ENCODE data around the gene CATSPER4.

Gene CATSPER4

DNA sequence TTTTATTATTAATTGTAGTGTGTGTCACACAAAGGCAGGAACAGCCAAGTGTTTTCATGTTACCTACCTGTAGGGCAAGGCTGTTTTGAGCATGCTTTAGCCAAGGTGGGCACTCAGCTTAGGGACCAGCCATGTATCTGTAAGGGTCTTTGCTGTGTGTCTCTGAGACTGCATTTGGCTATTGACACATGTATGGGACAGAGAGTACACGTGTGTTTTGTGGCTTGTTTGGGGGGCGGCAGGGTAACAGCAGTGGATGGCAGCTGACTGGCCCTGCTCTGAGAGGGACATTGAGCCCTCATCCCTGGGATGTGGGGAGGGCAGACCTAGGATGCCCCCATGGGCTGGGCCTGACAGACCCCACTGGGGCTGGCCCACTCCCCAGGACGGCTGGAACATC is 6.9 kb downstream of the CATSPER4 start:
- Mint-ChIP-seq H3K27ac (no peak overlapping the region), H3K4me3 (no peak overlapping the region), H3K36me3 (no peaks in the 10 kb centered on the region), H3K9me3 (no peaks in the 10 kb centered on the region), H3K27me3 (peaks cover 10% of the 10 kb centered on the region), H3K4me1 (peaks cover 2% of the 10 kb centered on the region)
- ATAC-seq (ENCODE audit: low read depth) (no peak), DNase-seq (ENCODE audit: low spot score in 2 of 2) (no peak)

GRCh38 chr1:26197813-26198212 is 7.4 kb downstream of the CATSPER4 start:
- Mint-ChIP-seq H3K9me3 (no peaks in the 10 kb centered on the region), H3K27ac (no peak overlapping the region), H3K36me3 (no peaks in the 10 kb centered on the region), H3K27me3 (peaks cover 10% of the 10 kb centered on the region), H3K4me1 (peaks cover 2% of the 10 kb centered on the region), H3K4me3 (no peak overlapping the region)
- DNase-seq (ENCODE audit: low spot score in 2 of 2) (no peak), ATAC-seq (ENCODE audit: low read depth) (no peak)

DNA sequence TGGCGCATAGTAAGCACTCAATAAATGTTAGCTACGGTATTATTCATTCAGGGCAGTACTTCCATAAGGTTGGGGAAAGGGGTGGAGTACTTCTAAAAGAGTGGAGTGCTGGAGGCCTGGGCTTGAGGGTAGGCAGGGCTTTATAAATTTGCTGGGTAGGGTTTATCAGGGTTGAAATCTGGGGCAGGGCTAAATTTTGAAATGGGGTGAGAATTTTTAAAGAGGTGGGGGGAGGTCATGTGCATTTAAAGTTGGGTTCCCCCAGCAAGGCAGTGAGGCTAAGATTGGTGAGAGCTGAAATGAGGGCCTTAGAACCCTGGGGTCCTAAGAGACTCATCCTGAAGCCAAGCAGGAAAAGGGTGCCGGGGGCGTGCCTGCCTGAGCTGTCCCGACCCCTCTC is 10.0 kb downstream of the CATSPER4 start:
- H3K27ac Mint-ChIP-seq = no peak overlapping the region
- ATAC-seq (ENCODE audit: low read depth) (no peak), DNase-seq (ENCODE audit: low spot score in 2 of 2) (no peak)
- no peak overlapping the region for H3K4me3 Mint-ChIP-seq
- peaks cover 9% of the 10 kb centered on the region for H3K27me3 Mint-ChIP-seq
- H3K9me3 Mint-ChIP-seq = no peaks in the 10 kb centered on the region
- no peaks in the 10 kb centered on the region for H3K36me3 Mint-ChIP-seq
- H3K4me1 Mint-ChIP-seq = peaks cover 2% of the 10 kb centered on the region

GRCh38 chr1:26203642-26204318 is 13.4 kb downstream of the CATSPER4 start:
- ATAC-seq (ENCODE audit: low read depth) = no peak
- Mint-ChIP-seq H3K36me3 (no peaks in the 10 kb centered on the region), H3K9me3 (no peaks in the 10 kb centered on the region), H3K27me3 (peaks cover 7% of the 10 kb centered on the region), H3K27ac (no peak overlapping the region), H3K4me1 (peaks cover 2% of the 10 kb centered on the region), H3K4me3 (no peak overlapping the region)
- no peak for DNase-seq (ENCODE audit: low spot score in 2 of 2)

DNA sequence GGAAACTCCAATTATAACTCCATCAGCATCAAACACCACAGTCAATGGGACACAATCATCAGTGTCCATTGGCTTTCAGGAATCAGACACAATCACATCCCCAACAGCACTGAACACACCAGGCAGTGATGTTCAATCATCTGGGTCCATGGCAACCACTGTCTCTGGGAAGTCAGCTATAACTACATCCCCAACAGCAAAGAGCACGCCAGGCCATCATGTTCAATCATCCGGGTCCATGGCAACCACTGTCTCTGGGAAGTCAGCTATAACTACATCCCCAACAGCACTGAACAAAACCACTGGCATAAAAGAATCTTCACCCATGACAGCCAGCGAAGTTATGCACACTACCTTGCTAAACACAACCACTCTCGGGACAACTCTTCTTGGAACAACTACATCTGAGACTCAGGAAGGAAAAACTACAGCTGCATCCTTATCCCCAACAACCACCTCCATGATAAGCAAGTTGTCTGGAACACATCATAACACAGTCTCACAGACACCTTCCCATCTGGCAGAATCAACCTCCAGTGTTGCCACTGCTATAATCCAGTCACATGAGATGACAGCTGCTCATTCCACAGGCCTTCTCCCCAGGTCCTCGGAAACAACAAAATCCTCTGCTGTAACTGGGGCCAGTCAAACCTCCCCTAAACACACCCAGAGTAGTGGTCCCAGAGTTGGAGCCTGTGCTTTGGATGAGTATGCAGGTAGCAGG is 19.9 kb downstream of the CATSPER4 start:
- Mint-ChIP-seq H3K4me1 (no peaks in the 10 kb centered on the region), H3K36me3 (no peaks in the 10 kb centered on the region), H3K9me3 (no peaks in the 10 kb centered on the region), H3K4me3 (no peak overlapping the region), H3K27ac (no peak overlapping the region), H3K27me3 (peaks cover 4% of the 10 kb centered on the region)
- DNase-seq (ENCODE audit: low spot score in 2 of 2) (no peak), ATAC-seq (ENCODE audit: low read depth) (no peak)

DNA sequence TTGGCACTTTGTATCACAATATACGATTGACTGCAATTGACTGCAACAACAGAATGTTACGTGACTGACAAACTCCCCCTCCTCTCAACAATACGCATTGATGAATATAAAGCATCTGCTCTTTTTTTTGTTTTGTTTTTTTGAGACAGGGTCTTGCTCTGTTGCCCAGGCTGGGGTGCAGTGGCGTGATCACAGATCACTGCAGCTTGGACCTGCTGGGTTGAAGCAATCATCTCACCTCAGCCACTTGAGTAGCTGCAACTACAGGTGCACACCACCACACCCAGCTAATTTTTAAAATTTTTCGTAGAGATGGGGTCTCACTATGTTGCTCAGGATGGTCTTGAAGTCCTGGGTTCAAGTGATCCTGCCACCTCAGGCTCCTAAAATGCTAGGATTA is 22.3 kb downstream of the CATSPER4 start:
- Mint-ChIP-seq H3K9me3 (no peaks in the 10 kb centered on the region), H3K4me3 (no peak overlapping the region), H3K27me3 (peaks cover 5% of the 10 kb centered on the region), H3K4me1 (no peaks in the 10 kb centered on the region), H3K36me3 (no peaks in the 10 kb centered on the region), H3K27ac (no peak overlapping the region)
- no peak for ATAC-seq (ENCODE audit: low read depth)
- no peak for DNase-seq (ENCODE audit: low spot score in 2 of 2)

GRCh38 chr1:26213335-26213905 is 23.0 kb downstream of the CATSPER4 start:
- Mint-ChIP-seq H3K9me3 (no peaks in the 10 kb centered on the region), H3K4me1 (no peaks in the 10 kb centered on the region), H3K36me3 (no peaks in the 10 kb centered on the region), H3K4me3 (no peak overlapping the region), H3K27me3 (peaks cover 5% of the 10 kb centered on the region), H3K27ac (no peak overlapping the region)
- no peak for DNase-seq (ENCODE audit: low spot score in 2 of 2)
- no peak for ATAC-seq (ENCODE audit: low read depth)

GRCh38 chr1:26215246-26215645 is 24.8 kb downstream of the CATSPER4 start:
- Mint-ChIP-seq H3K9me3 (no peaks in the 10 kb centered on the region), H3K27me3 (peaks cover 4% of the 10 kb centered on the region), H3K4me3 (no peak overlapping the region), H3K27ac (no peak overlapping the region), H3K4me1 (no peaks in the 10 kb centered on the region), H3K36me3 (no peaks in the 10 kb centered on the region)
- ATAC-seq (ENCODE audit: low read depth) (no peak), DNase-seq (ENCODE audit: low spot score in 2 of 2) (no peak)

- no peak for DNase-seq (ENCODE audit: low spot score in 2 of 2)
- no peaks in the 10 kb centered on the region for H3K9me3 Mint-ChIP-seq
- H3K27me3 Mint-ChIP-seq = peaks cover 9% of the 10 kb centered on the region
- ATAC-seq (ENCODE audit: low read depth) = no peak
- H3K36me3 Mint-ChIP-seq = no peaks in the 10 kb centered on the region
- H3K4me1 Mint-ChIP-seq = no peaks in the 10 kb centered on the region
- no peak overlapping the region for H3K4me3 Mint-ChIP-seq
- H3K27ac Mint-ChIP-seq = no peak overlapping the region
Measured at GRCh38 chr1:26218906-26219494, 28.6 kb downstream of the CATSPER4 start.

GRCh38 chr1:26220199-26220912 is 30.0 kb downstream of the CATSPER4 start:
- DNase-seq (ENCODE audit: low spot score in 2 of 2) (no peak), ATAC-seq (ENCODE audit: low read depth) (no peak)
- Mint-ChIP-seq H3K27me3 (peaks cover 9% of the 10 kb centered on the region), H3K27ac (no peak overlapping the region), H3K36me3 (no peaks in the 10 kb centered on the region), H3K4me1 (no peaks in the 10 kb centered on the region), H3K9me3 (no peaks in the 10 kb centered on the region), H3K4me3 (no peak overlapping the region)

DNA sequence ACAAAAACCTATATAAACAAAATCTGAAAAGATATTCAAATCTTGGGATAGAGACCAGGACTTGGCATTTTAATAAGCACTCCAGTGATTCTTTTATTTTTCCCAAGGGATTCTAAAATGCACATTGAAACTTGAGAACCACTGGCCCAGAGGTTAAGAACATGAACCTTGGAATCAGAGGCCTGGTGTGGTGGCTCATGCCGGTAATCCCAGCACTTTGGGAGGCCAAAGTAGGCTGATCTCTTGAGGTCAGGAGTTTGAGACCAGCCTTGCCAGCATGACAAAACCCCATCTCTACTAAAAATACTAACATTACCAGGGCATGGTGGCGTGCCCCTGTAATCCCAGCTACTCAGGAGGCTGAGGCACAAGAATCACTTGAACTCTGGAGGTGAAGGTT is 30.7 kb downstream of the CATSPER4 start:
- DNase-seq (ENCODE audit: low spot score in 2 of 2) (no peak), ATAC-seq (ENCODE audit: low read depth) (no peak)
- Mint-ChIP-seq H3K9me3 (no peaks in the 10 kb centered on the region), H3K27me3 (peaks cover 13% of the 10 kb centered on the region), H3K27ac (no peak overlapping the region), H3K4me1 (peaks cover 5% of the 10 kb centered on the region), H3K36me3 (no peaks in the 10 kb centered on the region), H3K4me3 (no peak overlapping the region)

- Mint-ChIP-seq H3K4me3 (no peak overlapping the region), H3K9me3 (no peaks in the 10 kb centered on the region), H3K27me3 (peaks cover 14% of the 10 kb centered on the region), H3K27ac (no peak overlapping the region), H3K4me1 (peaks cover 9% of the 10 kb centered on the region), H3K36me3 (no peaks in the 10 kb centered on the region)
- no peak for DNase-seq (ENCODE audit: low spot score in 2 of 2)
- no peak for ATAC-seq (ENCODE audit: low read depth)
Measured at GRCh38 chr1:26224606-26225005, 34.2 kb downstream of the CATSPER4 start.

- peak in 1 of 2 donors; percentile 22 for DNase-seq (ENCODE audit: low spot score in 2 of 2)
- H3K27ac Mint-ChIP-seq = no peak overlapping the region
- H3K9me3 Mint-ChIP-seq = no peaks in the 10 kb centered on the region
- peaks cover 14% of the 10 kb centered on the region for H3K27me3 Mint-ChIP-seq
- peak; percentile 53 for ATAC-seq (ENCODE audit: low read depth)
- no peaks in the 10 kb centered on the region for H3K36me3 Mint-ChIP-seq
- H3K4me3 Mint-ChIP-seq = peak overlapping the region; percentile 59
- H3K4me1 Mint-ChIP-seq = peaks cover 9% of the 10 kb centered on the region
Measured at GRCh38 chr1:26225033-26225831, 34.8 kb downstream of the CATSPER4 start.

Data from memory B cell (primary cell).